ENCODE results near the gene GABARAP.

Gene GABARAP

GRCh38 chr17:7241783-7242716, at the start of gene GABARAP:
GABARAP (minus strand) TSS chr17:7242449; CDS start chr17:7242330, 119 bp downstream.
- H3K27ac ChIP-seq (ENCODE audit: low read length) = no peak within 1 kb of the TSS
- H3K36me3 ChIP-seq (ENCODE audit: control insufficient read depth, insufficient read depth, low read length) = peaks cover 4% of the 10 kb centered on the region; the same call in 1 of the 2 replicates
- no CpG with 5 or more reads among the region's 62 CpGs for WGBS (ENCODE audit: insufficient coverage, insufficient read length)
- no peaks in the 10 kb centered on the region for H3K27me3 ChIP-seq (ENCODE audit: control insufficient read depth, insufficient read depth, low read length)
- no peak for DNase-seq (ENCODE audit: low read depth, low spot score)
- no peaks in the 10 kb centered on the region; the same call in 1 of the 2 replicates for H3K4me1 ChIP-seq (ENCODE audit: control insufficient read depth, insufficient read depth, low read length)
- H3K9me3 ChIP-seq (ENCODE audit: control insufficient read depth, insufficient read depth, low read length) = no peaks in the 10 kb centered on the region
- peak within 1 kb of the TSS; percentile 84 for H3K4me3 ChIP-seq (ENCODE audit: low read length)

- DNase-seq (ENCODE audit: low read depth, low spot score) = no peak
- peaks cover 3% of the 10 kb centered on the region for H3K4me1 ChIP-seq (ENCODE audit: control insufficient read depth, insufficient read depth, low read length)
- peaks cover under 1% of the 10 kb centered on the region; the same call in 1 of the 2 replicates for H3K27me3 ChIP-seq (ENCODE audit: control insufficient read depth, insufficient read depth, low read length)
- no peak overlapping the region for H3K4me3 ChIP-seq (ENCODE audit: low read length)
- H3K27ac ChIP-seq (ENCODE audit: low read length) = no peak overlapping the region
- WGBS (ENCODE audit: insufficient coverage, insufficient read length) = no CpG with 5 or more reads among the region's 11 CpGs
- no peaks in the 10 kb centered on the region for H3K36me3 ChIP-seq (ENCODE audit: control insufficient read depth, insufficient read depth, low read length)
- H3K9me3 ChIP-seq (ENCODE audit: control insufficient read depth, insufficient read depth, low read length) = no peaks in the 10 kb centered on the region
Observed at GRCh38 chr17:7290685-7291084, 48.4 kb upstream of the GABARAP start.

GRCh38 chr17:7290166-7290565, 47.9 kb upstream of the GABARAP start:
- Histone ChIP-seq H3K4me1 (ENCODE audit: control insufficient read depth, insufficient read depth, low read length) (peaks cover 3% of the 10 kb centered on the region), H3K27me3 (ENCODE audit: control insufficient read depth, insufficient read depth, low read length) (no peaks in the 10 kb centered on the region), H3K9me3 (ENCODE audit: control insufficient read depth, insufficient read depth, low read length) (no peaks in the 10 kb centered on the region), H3K27ac (ENCODE audit: low read length) (no peak overlapping the region), H3K36me3 (ENCODE audit: control insufficient read depth, insufficient read depth, low read length) (no peaks in the 10 kb centered on the region; the same call in 1 of the 2 replicates), H3K4me3 (ENCODE audit: low read length) (no peak overlapping the region)
- WGBS (ENCODE audit: insufficient coverage, insufficient read length) = no CpG with 5 or more reads among the region's 19 CpGs
- no peak for DNase-seq (ENCODE audit: low read depth, low spot score)

- H3K27ac ChIP-seq (ENCODE audit: low read length) = no peak overlapping the region
- no peaks in the 10 kb centered on the region for H3K27me3 ChIP-seq (ENCODE audit: control insufficient read depth, insufficient read depth, low read length)
- peaks cover 1% of the 10 kb centered on the region; the same call in 1 of the 2 replicates for H3K4me1 ChIP-seq (ENCODE audit: control insufficient read depth, insufficient read depth, low read length)
- no CpG with 5 or more reads among the region's 18 CpGs for WGBS (ENCODE audit: insufficient coverage, insufficient read length)
- no peaks in the 10 kb centered on the region for H3K9me3 ChIP-seq (ENCODE audit: control insufficient read depth, insufficient read depth, low read length)
- no peak for DNase-seq (ENCODE audit: low read depth, low spot score)
- H3K36me3 ChIP-seq (ENCODE audit: control insufficient read depth, insufficient read depth, low read length) = peaks cover 6% of the 10 kb centered on the region; the same call in 1 of the 2 replicates
- no peak overlapping the region for H3K4me3 ChIP-seq (ENCODE audit: low read length)
Observed at GRCh38 chr17:7289256-7290032, 47.2 kb upstream of the GABARAP start.

- no peak overlapping the region for H3K27ac ChIP-seq (ENCODE audit: low read length)
- no peaks in the 10 kb centered on the region for H3K27me3 ChIP-seq (ENCODE audit: control insufficient read depth, insufficient read depth, low read length)
- no peaks in the 10 kb centered on the region for H3K9me3 ChIP-seq (ENCODE audit: control insufficient read depth, insufficient read depth, low read length)
- H3K36me3 ChIP-seq (ENCODE audit: control insufficient read depth, insufficient read depth, low read length) = peaks cover 10% of the 10 kb centered on the region; the same call in 1 of the 2 replicates
- H3K4me3 ChIP-seq (ENCODE audit: low read length) = no peak overlapping the region
- DNase-seq (ENCODE audit: low read depth, low spot score) = no peak
- H3K4me1 ChIP-seq (ENCODE audit: control insufficient read depth, insufficient read depth, low read length) = peaks cover 1% of the 10 kb centered on the region; the same call in 1 of the 2 replicates
- WGBS (ENCODE audit: insufficient coverage, insufficient read length) = no CpG with 5 or more reads among the region's 12 CpGs
Observed at GRCh38 chr17:7285679-7286078, 43.4 kb upstream of the GABARAP start.

- no peaks in the 10 kb centered on the region for H3K27me3 ChIP-seq (ENCODE audit: control insufficient read depth, insufficient read depth, low read length)
Observed at GRCh38 chr17:7284911-7285310, 42.7 kb upstream of the GABARAP start.

GRCh38 chr17:7283471-7284216, 41.4 kb upstream of the GABARAP start:
- peaks cover 10% of the 10 kb centered on the region; the same call in 1 of the 2 replicates for H3K36me3 ChIP-seq (ENCODE audit: control insufficient read depth, insufficient read depth, low read length)
- WGBS (ENCODE audit: insufficient coverage, insufficient read length) = no CpG with 5 or more reads among the region's 18 CpGs
- no peaks in the 10 kb centered on the region for H3K27me3 ChIP-seq (ENCODE audit: control insufficient read depth, insufficient read depth, low read length)
- no peaks in the 10 kb centered on the region for H3K9me3 ChIP-seq (ENCODE audit: control insufficient read depth, insufficient read depth, low read length)
- H3K27ac ChIP-seq (ENCODE audit: low read length) = no peak overlapping the region
- no peak for DNase-seq (ENCODE audit: low read depth, low spot score)
- peaks cover 2% of the 10 kb centered on the region for H3K4me1 ChIP-seq (ENCODE audit: control insufficient read depth, insufficient read depth, low read length)
- no peak overlapping the region for H3K4me3 ChIP-seq (ENCODE audit: low read length)

More at GRCh38 chr17:7284911-7285310, 42.7 kb upstream of the GABARAP start:
- Histone ChIP-seq H3K27ac (ENCODE audit: low read length) (no peak overlapping the region), H3K4me3 (ENCODE audit: low read length) (no peak overlapping the region), H3K9me3 (ENCODE audit: control insufficient read depth, insufficient read depth, low read length) (no peaks in the 10 kb centered on the region), H3K36me3 (ENCODE audit: control insufficient read depth, insufficient read depth, low read length) (peaks cover 10% of the 10 kb centered on the region; the same call in 1 of the 2 replicates), H3K4me1 (ENCODE audit: control insufficient read depth, insufficient read depth, low read length) (peaks cover 3% of the 10 kb centered on the region)
- WGBS (ENCODE audit: insufficient coverage, insufficient read length) = no CpG with 5 or more reads among the region's 16 CpGs
- no peak for DNase-seq (ENCODE audit: low read depth, low spot score)

- Histone ChIP-seq H3K27me3 (ENCODE audit: control insufficient read depth, insufficient read depth, low read length) (no peaks in the 10 kb centered on the region), H3K36me3 (ENCODE audit: control insufficient read depth, insufficient read depth, low read length) (peaks cover 10% of the 10 kb centered on the region; the same call in 1 of the 2 replicates), H3K4me3 (ENCODE audit: low read length) (no peak overlapping the region; the same call in 1 of the 2 replicates), H3K27ac (ENCODE audit: low read length) (no peak overlapping the region), H3K9me3 (ENCODE audit: control insufficient read depth, insufficient read depth, low read length) (no peaks in the 10 kb centered on the region), H3K4me1 (ENCODE audit: control insufficient read depth, insufficient read depth, low read length) (peaks cover 2% of the 10 kb centered on the region)
- no CpG with 5 or more reads among the region's 6 CpGs for WGBS (ENCODE audit: insufficient coverage, insufficient read length)
- DNase-seq (ENCODE audit: low read depth, low spot score) = no peak
Observed at GRCh38 chr17:7282752-7283321, 40.6 kb upstream of the GABARAP start.

- no peaks in the 10 kb centered on the region for H3K27me3 ChIP-seq (ENCODE audit: control insufficient read depth, insufficient read depth, low read length)
- WGBS (ENCODE audit: insufficient coverage, insufficient read length) = no CpG with 5 or more reads among the region's 43 CpGs
- peaks cover 2% of the 10 kb centered on the region for H3K4me1 ChIP-seq (ENCODE audit: control insufficient read depth, insufficient read depth, low read length)
- no peak for DNase-seq (ENCODE audit: low read depth, low spot score)
- no peak overlapping the region for H3K27ac ChIP-seq (ENCODE audit: low read length)
- peaks cover 10% of the 10 kb centered on the region; the same call in 1 of the 2 replicates for H3K36me3 ChIP-seq (ENCODE audit: control insufficient read depth, insufficient read depth, low read length)
- H3K9me3 ChIP-seq (ENCODE audit: control insufficient read depth, insufficient read depth, low read length) = no peaks in the 10 kb centered on the region
- H3K4me3 ChIP-seq (ENCODE audit: low read length) = peak overlapping the region; percentile 65; the same call in 1 of the 2 replicates
Observed at GRCh38 chr17:7281953-7282751, 39.9 kb upstream of the GABARAP start.

Data from iPS DF 6.9 (cell line).